CD4-positive, alpha-beta T cell (primary cell): ENCODE measurements around the gene TTYH2. TPM values are rescaled to one million over a fixed set of nuclear protein-coding genes. Genes with fewer than 3 reads are reported as not detected.

Source experiments
- ATAC-seq: fragments of 200-7000 bp; cut with Tn5 transposase; one replicate; pipeline ENCODE4 v1.10.0; 2022; ENCODE audit warnings: mild to moderate bottlenecking; ENCODE audit not compliant: poor library complexity
- CTCF ChIA-PET: fragments of 350-600 bp; sonication (Branson Sonifier 250); formaldehyde crosslinking; loops from one replicate; lab custom pipeline; 2021; ENCODE audit warnings: antibody characterized with exemption, inconsistent platforms; lab: Charles Lee
- POLR2A ChIA-PET: fragments of 350-600 bp; sonication (Branson Sonifier 250); formaldehyde crosslinking; loops from one replicate; lab custom pipeline; 2021; ENCODE audit warnings: antibody characterized with exemption, inconsistent platforms; lab: Charles Lee
- DNase-seq, 14 experiments: peaks; one replicate each; pipeline ENCODE4 v3.0.0-alpha.2; 2013 to 2020; ENCODE audit warnings: mixed read lengths in 2 of 14
- H3K27ac ChIP-seq, 2 donors: one replicate each; pipeline versions ENCODE4 v1.5.1 to v1.7.0; 2013; ENCODE audit warnings: low read length in 2 of 2, low read depth in 1 of 2, mild to moderate bottlenecking in 1 of 2
- H3K27me3 ChIP-seq, 2 experiments: 1 replicate in 1 of 2; 2 replicates in 1 of 2; pipeline versions ENCODE4 v1.6.1 to v1.7.0; 2013; ENCODE audit warnings: low read length in 2 of 2, control low read depth in 1 of 2, mild to moderate bottlenecking in 1 of 2, moderate library complexity in 1 of 2; ENCODE audit not compliant: insufficient read depth in 2 of 2, control insufficient read depth in 1 of 2
- H3K36me3 ChIP-seq: one replicate; pipeline ENCODE4 v1.6.1; 2013; ENCODE audit warnings: low read length, control low read depth; ENCODE audit not compliant: insufficient read depth
- H3K4me1 ChIP-seq: one replicate; pipeline ENCODE4 v1.6.1; 2013; ENCODE audit warnings: low read length, control low read depth; ENCODE audit not compliant: insufficient read depth
- H3K4me3 ChIP-seq: one replicate; pipeline ENCODE4 v1.5.1; 2013; ENCODE audit warnings: mild to moderate bottlenecking, low read length, moderate library complexity
- H3K9me3 ChIP-seq, 2 experiments: 1 replicate in 1 of 2; 2 replicates in 1 of 2; pipeline versions ENCODE4 v1.6.1 to v1.7.0; 2013; ENCODE audit warnings: low read length in 2 of 2, mild to moderate bottlenecking in 2 of 2, control low read depth in 1 of 2, moderate library complexity in 1 of 2; ENCODE audit not compliant: control insufficient read depth in 1 of 2, insufficient read depth in 1 of 2
- H3K27ac Mint-ChIP-seq: one replicate; pipeline ENCODE4 v1.8.0; 2020; ENCODE audit warnings: mixed read lengths
- H3K27me3 Mint-ChIP-seq: one replicate; pipeline ENCODE4 v1.8.0; 2021; ENCODE audit warnings: mixed read lengths
- H3K36me3 Mint-ChIP-seq: one replicate; pipeline ENCODE4 v1.8.0; 2021; ENCODE audit warnings: low read depth, mixed read lengths
- H3K4me1 Mint-ChIP-seq: one replicate; pipeline ENCODE4 v1.8.0; 2021; ENCODE audit warnings: low read depth, mixed read lengths
- H3K4me3 Mint-ChIP-seq: one replicate; pipeline ENCODE4 v1.8.0; 2020; ENCODE audit warnings: mild to moderate bottlenecking, mixed read lengths
- H3K9me3 Mint-ChIP-seq: one replicate; pipeline ENCODE4 v1.8.0; 2020; ENCODE audit warnings: mixed read lengths
- intact Hi-C, 2 experiments: fragments of 100-400 bp; cut with DNase I in 1 of 2; cut with micrococcal nuclease in 1 of 2; formaldehyde crosslinking; loops; one replicate each; pipeline versions ENCODE4 v1.15.1 to v1.9.0; 2023 to 2025; cut with DNase I, micrococcal nuclease
- total RNA-seq, 174 experiments: library from RNA in 2 of 174; stranded (reverse) in 2 of 174; gene quantifications; one replicate each; pipeline ENCODE4 v1.2.3 and lab custom pipeline; 2021 to 2026
- TF ChIP-seq, protein P1 (sequence below): fragments of 200-600 bp; IDR thresholded peaks from one replicate; pipeline ENCODE4 v1.8.0; 2022; ENCODE audit warnings: antibody characterized with exemption, mild to moderate bottlenecking

TTYH2 gene
- total RNA-seq, 2 experiments from 2014 or later, result 4.4 to 5.4 TPM

DNA sequence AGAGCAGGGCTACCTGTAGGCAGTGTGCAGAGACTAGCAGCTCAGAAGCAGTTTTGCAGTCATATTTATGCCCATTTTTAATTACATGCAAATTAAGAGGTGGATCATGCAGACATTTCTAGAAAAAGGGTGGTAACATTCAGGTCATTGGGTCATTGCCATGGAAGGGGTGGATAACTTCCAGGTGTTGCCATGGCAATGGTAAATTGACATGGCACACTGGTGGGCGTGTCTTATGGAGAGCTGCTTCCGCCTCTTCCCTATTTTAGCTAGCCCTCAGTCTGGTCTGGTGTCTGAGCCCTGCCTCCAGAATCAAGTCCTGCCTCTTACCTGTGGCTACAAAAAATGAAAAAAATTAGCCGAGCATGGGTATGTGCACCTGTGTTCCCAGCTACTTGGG, 57.9 kb downstream of the TTYH2 start:
- ATAC-seq (no peak), DNase-seq (peak in 1 of 14 experiments; percentile 16)
- TF ChIP-seq, protein P1, sequence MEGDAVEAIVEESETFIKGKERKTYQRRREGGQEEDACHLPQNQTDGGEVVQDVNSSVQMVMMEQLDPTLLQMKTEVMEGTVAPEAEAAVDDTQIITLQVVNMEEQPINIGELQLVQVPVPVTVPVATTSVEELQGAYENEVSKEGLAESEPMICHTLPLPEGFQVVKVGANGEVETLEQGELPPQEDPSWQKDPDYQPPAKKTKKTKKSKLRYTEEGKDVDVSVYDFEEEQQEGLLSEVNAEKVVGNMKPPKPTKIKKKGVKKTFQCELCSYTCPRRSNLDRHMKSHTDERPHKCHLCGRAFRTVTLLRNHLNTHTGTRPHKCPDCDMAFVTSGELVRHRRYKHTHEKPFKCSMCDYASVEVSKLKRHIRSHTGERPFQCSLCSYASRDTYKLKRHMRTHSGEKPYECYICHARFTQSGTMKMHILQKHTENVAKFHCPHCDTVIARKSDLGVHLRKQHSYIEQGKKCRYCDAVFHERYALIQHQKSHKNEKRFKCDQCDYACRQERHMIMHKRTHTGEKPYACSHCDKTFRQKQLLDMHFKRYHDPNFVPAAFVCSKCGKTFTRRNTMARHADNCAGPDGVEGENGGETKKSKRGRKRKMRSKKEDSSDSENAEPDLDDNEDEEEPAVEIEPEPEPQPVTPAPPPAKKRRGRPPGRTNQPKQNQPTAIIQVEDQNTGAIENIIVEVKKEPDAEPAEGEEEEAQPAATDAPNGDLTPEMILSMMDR, result no peak
- Mint-ChIP-seq H3K27me3 (peaks cover 4% of the 10 kb centered on the region), H3K27ac (no peak overlapping the region), H3K36me3 (no peaks in the 10 kb centered on the region), H3K9me3 (no peaks in the 10 kb centered on the region), H3K4me3 (no peak overlapping the region), H3K4me1 (peaks cover 39% of the 10 kb centered on the region)
- peaks cover 41% of the 10 kb centered on the region for H3K4me1 ChIP-seq
- H3K27ac ChIP-seq, result no peak overlapping the region
- intact Hi-C loops, result no loop called here
- no peaks in the 10 kb centered on the region for H3K36me3 ChIP-seq
- no peak overlapping the region for H3K4me3 ChIP-seq
- POLR2A ChIA-PET, result interaction anchor here (0.6 to 1.3 kb wide), 3 partner anchors 8 to 12 kb away, joined by 3 to 7 read pairs (median 4); no protein-coding TSS in a partner anchor
- CTCF ChIA-PET, result interaction anchor here (1.2 kb wide), 1 partner anchor 11 kb away, joined by 3 read pairs; no protein-coding TSS in a partner anchor
- peaks cover 0 to 8% of the 10 kb centered on the region in 2 experiments for H3K9me3 ChIP-seq
- H3K27me3 ChIP-seq, result peaks cover 0 to 2% of the 10 kb centered on the region in 2 experiments

DNA sequence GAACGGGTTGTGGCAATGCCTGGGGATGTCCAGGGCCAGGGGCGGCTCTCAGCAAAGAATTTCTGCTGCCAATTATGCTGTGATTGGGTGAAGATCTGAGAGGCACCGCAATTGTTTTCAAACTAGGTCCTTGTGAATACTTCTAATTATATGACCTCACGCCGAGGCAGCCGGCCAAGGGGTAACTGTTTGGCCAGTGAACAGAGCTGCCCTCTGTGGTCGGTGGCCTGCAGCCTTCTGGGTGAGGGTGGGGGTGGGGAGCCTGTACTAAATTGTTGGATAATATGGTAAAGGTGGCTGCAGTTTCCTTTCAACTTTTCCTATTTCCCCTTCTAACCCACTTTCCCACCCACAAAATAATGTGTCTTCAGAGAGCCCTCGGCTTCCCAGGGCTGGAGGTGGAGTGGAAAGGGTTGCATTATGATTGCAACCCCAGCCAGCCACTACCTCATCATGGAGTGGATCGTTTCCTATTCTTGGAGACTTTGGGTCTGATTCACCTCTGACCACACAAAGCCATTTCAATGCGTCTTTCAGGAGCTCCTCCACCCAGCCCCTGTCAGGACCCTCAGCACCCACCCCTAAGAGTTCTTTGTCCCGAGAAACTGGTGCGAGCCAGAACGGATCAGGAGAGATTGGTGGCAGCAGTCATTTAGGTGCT, 58.7 kb downstream of the TTYH2 start:
- peaks cover 46% of the 10 kb centered on the region for H3K4me1 Mint-ChIP-seq
- H3K36me3 Mint-ChIP-seq, result no peaks in the 10 kb centered on the region
- POLR2A ChIA-PET, result no interaction called here
- DNase-seq, result no peak
- Histone ChIP-seq H3K4me3 (no peak overlapping the region), H3K36me3 (no peaks in the 10 kb centered on the region), H3K9me3 (peaks cover 0 to 8% of the 10 kb centered on the region in 2 experiments), H3K27me3 (peaks cover 0 to 2% of the 10 kb centered on the region in 2 experiments), H3K4me1 (peaks cover 45% of the 10 kb centered on the region), H3K27ac (no peak overlapping the region)
- H3K9me3 Mint-ChIP-seq, result no peaks in the 10 kb centered on the region
- intact Hi-C loops, result no loop called here
- H3K4me3 Mint-ChIP-seq, result no peak overlapping the region
- H3K27ac Mint-ChIP-seq, result no peak overlapping the region
- no peak for ATAC-seq
- TF ChIP-seq, protein P1, result no peak
- H3K27me3 Mint-ChIP-seq, result peaks cover 4% of the 10 kb centered on the region
- CTCF ChIA-PET, result no interaction called here

DNA sequence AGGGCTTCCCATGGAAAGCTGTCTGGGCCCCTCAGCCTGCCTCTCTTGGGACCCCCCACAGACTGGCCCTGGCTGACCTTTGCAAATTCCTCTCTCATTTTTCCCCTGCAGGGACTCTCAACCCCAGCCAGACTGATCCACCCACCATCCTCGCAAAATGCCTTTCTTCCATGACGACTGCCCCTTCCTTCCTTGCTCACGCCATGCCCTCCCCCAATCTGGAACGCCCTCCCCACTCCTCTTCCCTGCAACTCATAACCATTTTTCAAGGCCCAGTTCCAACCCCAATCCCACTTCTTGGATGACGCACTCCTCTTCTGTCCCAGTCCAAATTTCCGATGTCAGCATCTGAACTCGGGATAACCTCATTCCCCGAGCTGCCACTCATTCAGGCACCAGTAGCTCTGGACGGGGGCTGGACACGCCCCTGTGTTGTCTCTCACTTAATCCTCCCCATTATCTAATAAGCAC, 59.4 kb downstream of the TTYH2 start:
- no peak for DNase-seq
- Histone ChIP-seq H3K27me3 (peaks cover 0 to 2% of the 10 kb centered on the region in 2 experiments), H3K9me3 (peaks cover 0 to 8% of the 10 kb centered on the region in 2 experiments), H3K36me3 (no peaks in the 10 kb centered on the region), H3K4me1 (peaks cover 41% of the 10 kb centered on the region), H3K4me3 (no peak overlapping the region), H3K27ac (no peak overlapping the region)
- ChIA-PET CTCF (no interaction called here), POLR2A (no interaction called here)
- Mint-ChIP-seq H3K9me3 (no peaks in the 10 kb centered on the region), H3K36me3 (no peaks in the 10 kb centered on the region), H3K27me3 (peaks cover 4% of the 10 kb centered on the region), H3K4me1 (peaks cover 44% of the 10 kb centered on the region), H3K4me3 (no peak overlapping the region), H3K27ac (no peak overlapping the region)
- intact Hi-C loops, result no loop called here
- ATAC-seq, result no peak
- TF ChIP-seq, protein P1, result no peak
